Progenitor cell of endocrine pancreas (in vitro differentiated cells): Measurements from ENCODE around the gene MSRB1. TPM values are rescaled to one million over a fixed set of nuclear protein-coding genes. Genes with fewer than 3 reads are reported as not detected.

Experiments used
- DNase-seq: peaks from one replicate; pipeline ENCODE4 v3.0.0; 2021; ENCODE audit warnings: low spot score; ENCODE audit not compliant: unreplicated experiment
- H3K27ac Mint-ChIP-seq: 2 replicates; pipeline ENCODE4 v1.8.0; 2021; ENCODE audit warnings: mild to moderate bottlenecking, moderate library complexity, mixed read lengths
- H3K27me3 Mint-ChIP-seq: 2 replicates; pipeline ENCODE4 v1.8.0; 2021; ENCODE audit warnings: mixed read lengths
- H3K36me3 Mint-ChIP-seq: 2 replicates; pipeline ENCODE4 v1.8.0; 2022; ENCODE audit warnings: mixed read lengths; ENCODE audit not compliant: insufficient read depth
- H3K4me1 Mint-ChIP-seq: 2 replicates; pipeline ENCODE4 v1.8.0; 2021; ENCODE audit warnings: low read depth, mixed read lengths
- H3K4me3 Mint-ChIP-seq: 2 replicates; pipeline ENCODE4 v1.8.0; 2021; ENCODE audit warnings: low read depth, mild to moderate bottlenecking, moderate library complexity, mixed read lengths
- H3K9me3 Mint-ChIP-seq: 2 replicates; pipeline ENCODE4 v1.8.0; 2021; ENCODE audit warnings: low read depth, mixed read lengths
- total RNA-seq: library from RNA; stranded (reverse); gene quantifications from 2 replicates; pipeline ENCODE4 v1.2.1, GENCODE V29; 2021
- TF ChIP-seq, protein P1 (sequence below): fragments of 200-600 bp; sonication (generic); IDR thresholded peaks from one replicate; pipeline ENCODE4 v1.5.0; 2021; ENCODE audit warnings: antibody characterized with exemption, mild to moderate bottlenecking; ENCODE audit not compliant: unreplicated experiment

Gene MSRB1
- total RNA-seq, 1 donor from 2014 or later = 28.9 TPM

DNA sequence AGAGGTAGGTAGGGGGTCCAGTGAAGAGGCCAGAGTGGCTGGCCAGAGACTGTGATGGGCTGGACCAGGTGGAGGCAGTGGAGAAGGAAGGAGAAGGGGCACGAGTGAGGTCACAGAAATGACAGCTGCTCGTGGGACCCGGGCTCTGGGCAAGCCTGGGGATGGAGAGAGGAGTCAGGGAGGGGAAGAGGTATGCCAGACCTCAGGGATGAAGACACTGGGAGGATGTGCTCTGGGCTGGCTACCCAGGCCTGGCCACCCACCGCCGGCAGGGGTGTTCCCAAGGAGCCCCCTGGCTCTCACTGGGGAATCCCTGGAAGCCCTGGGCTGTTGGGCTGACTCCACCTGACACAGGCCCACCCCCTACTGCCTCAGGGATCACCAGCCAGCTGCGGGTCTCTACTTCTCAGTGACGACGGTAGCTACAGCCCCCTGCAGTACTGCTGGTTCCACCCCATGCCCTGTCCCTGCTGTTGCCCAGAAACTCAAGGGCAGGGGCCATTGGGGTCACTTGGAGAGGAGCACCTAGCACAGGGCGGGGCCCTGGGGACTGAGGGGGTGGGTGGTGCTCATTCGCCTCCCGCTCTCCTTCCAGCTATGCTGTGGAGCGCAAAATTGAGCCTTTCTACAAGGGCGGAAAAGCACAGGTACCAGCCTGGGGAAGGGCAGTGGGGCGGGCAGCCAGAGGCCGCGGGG, 30.6 kb upstream of the MSRB1 start:
- Mint-ChIP-seq H3K4me3 (peak overlapping the region; percentile 93), H3K4me1 (peaks cover 14% of the 10 kb centered on the region), H3K36me3 (peaks cover 7% of the 10 kb centered on the region), H3K27ac (no peak overlapping the region), H3K27me3 (peaks cover 2% of the 10 kb centered on the region), H3K9me3 (no peaks in the 10 kb centered on the region)
- no peak for DNase-seq
- TF ChIP-seq, protein P1, sequence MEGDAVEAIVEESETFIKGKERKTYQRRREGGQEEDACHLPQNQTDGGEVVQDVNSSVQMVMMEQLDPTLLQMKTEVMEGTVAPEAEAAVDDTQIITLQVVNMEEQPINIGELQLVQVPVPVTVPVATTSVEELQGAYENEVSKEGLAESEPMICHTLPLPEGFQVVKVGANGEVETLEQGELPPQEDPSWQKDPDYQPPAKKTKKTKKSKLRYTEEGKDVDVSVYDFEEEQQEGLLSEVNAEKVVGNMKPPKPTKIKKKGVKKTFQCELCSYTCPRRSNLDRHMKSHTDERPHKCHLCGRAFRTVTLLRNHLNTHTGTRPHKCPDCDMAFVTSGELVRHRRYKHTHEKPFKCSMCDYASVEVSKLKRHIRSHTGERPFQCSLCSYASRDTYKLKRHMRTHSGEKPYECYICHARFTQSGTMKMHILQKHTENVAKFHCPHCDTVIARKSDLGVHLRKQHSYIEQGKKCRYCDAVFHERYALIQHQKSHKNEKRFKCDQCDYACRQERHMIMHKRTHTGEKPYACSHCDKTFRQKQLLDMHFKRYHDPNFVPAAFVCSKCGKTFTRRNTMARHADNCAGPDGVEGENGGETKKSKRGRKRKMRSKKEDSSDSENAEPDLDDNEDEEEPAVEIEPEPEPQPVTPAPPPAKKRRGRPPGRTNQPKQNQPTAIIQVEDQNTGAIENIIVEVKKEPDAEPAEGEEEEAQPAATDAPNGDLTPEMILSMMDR = no peak

GRCh38 chr16:1972490-1972877, 29.5 kb upstream of the MSRB1 start:
- H3K36me3 Mint-ChIP-seq = peaks cover 6% of the 10 kb centered on the region
- TF ChIP-seq, protein P1 = no peak
- peak overlapping the region; percentile 93 for H3K4me3 Mint-ChIP-seq
- no peak for DNase-seq
- H3K9me3 Mint-ChIP-seq = no peaks in the 10 kb centered on the region
- peak overlapping the region; percentile 97 for H3K27ac Mint-ChIP-seq
- H3K27me3 Mint-ChIP-seq = no peaks in the 10 kb centered on the region
- peaks cover 14% of the 10 kb centered on the region for H3K4me1 Mint-ChIP-seq

DNA sequence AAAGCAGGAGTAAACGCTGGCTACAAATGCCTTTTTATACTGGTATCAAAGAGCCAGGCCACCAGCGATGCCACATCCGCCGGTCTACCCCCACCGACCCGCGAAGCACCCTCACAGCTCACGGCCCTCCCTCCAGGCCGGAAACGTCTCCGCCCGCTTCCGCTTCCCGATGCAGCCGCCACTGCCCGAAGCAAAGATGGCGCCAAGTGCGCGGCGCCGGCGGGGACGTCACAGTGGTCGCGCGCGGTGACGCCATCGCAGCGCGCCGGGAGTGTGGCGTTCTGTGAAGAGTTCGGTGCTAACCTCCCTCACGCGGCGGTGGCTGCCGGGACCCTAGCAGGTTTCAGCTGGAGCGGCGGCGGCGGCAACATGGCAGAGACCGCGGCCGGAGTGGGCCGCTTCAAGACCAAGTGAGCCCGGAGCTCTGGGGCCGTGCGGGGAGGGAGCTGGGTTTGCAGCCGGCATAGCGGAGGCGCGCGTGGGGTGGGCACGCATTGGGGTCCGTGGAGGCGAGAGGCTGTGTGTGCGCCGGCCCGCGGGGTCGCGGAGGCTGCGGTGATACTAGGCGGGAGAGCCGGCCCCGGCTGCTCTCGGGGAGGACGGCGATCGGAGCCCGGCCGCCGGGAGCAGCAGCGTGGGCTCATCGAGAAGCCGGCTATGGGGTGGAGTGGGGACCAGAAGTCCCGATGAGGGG, 28.9 kb upstream of the MSRB1 start, which contains the start of gene TBL3:
TSS of gene TBL3 (plus strand) at position 258 of the 694 bp plus-strand sequence. CDS start at position 370, 112 bp downstream.
- Mint-ChIP-seq H3K36me3 (peaks cover 5% of the 10 kb centered on the region), H3K4me3 (peak within 1 kb of the TSS; percentile 93), H3K9me3 (no peaks in the 10 kb centered on the region), H3K4me1 (peaks cover 14% of the 10 kb centered on the region), H3K27me3 (no peaks in the 10 kb centered on the region), H3K27ac (peak within 1 kb of the TSS; percentile 97)
- peak; percentile 89 for DNase-seq
- TF ChIP-seq, protein P1 = no peak

DNA sequence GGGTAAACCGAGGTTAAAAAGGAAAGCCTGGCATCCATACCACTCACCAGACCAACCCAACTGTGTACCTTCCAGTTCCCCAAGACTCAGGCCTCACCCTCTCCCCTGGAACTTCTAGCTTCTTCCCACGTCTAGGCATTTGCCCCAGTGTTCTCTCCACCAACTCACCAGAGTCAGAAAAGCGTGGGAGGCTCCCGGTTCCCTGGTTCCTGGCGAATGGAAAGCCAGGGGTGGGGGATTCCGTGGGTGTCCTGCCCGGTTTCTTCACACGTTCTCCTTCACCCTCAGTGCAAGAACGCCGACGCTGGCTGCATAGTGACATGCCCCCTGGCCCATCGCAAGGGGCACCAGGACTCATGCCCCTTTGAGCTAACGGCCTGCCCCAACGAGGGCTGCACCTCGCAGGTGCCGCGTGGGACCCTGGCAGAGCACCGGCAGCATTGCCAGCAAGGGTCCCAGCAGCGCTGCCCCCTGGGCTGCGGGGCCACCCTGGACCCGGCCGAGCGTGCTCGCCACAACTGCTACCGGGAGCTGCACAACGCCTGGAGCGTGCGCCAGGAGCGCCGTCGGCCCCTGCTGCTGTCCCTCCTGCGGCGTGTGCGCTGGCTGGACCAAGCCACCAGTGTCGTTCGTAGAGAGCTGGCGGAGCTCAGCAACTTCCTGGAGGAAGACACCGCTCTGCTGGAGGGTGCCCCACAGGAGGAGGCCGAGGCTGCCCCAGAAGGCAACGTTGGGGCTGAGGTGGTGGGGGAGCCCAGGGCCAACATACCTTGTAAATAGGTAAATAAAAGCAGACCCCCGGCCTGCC, 25.4 kb upstream of the MSRB1 start:
- Mint-ChIP-seq H3K27ac (no peak overlapping the region), H3K27me3 (no peaks in the 10 kb centered on the region), H3K4me1 (peaks cover 26% of the 10 kb centered on the region), H3K9me3 (no peaks in the 10 kb centered on the region), H3K36me3 (peaks cover 4% of the 10 kb centered on the region), H3K4me3 (no peak overlapping the region)
- TF ChIP-seq, protein P1 = no peak
- DNase-seq = no peak

DNA sequence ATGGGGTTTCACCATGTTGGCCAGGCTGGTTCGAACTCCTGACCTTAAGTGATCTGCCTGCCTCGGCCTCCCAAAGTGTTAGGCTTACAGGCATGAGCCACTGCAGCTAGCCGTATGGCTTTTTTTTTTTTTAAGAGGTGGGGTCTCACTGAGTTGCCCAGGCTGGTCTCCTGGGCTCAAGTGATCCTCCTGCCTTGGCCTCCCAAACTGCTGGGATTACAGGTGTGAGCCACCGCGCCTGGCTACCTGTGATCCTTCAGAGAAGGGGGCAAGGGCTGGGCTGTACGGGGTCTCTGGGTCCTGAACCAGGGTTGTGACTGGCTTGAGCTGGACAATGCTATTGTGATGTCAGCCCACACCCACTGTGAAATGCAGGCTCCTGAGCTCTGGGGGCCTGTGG, 23.5 kb upstream of the MSRB1 start, which contains the start of gene RNF151:
TSS of gene RNF151 (plus strand) at position 397 of the 400 bp plus-strand sequence. CDS start 26 bp downstream, outside the sequence.
- TF ChIP-seq, protein P1 = no peak
- Mint-ChIP-seq H3K4me1 (peaks cover 20% of the 10 kb centered on the region), H3K9me3 (no peaks in the 10 kb centered on the region), H3K27ac (peak within 1 kb of the TSS; percentile 97), H3K4me3 (peak within 1 kb of the TSS; percentile 88), H3K27me3 (no peaks in the 10 kb centered on the region), H3K36me3 (peaks cover 12% of the 10 kb centered on the region)
- DNase-seq = no peak
